Measurements from ENCODE around the gene CDH4. TPM values are rescaled to one million over a fixed set of nuclear protein-coding genes. Genes with fewer than 3 reads are reported as not detected.

CDH4 gene
- total RNA-seq, 1 donor from 2014 or later, result 0.23 TPM

GRCh38 chr20:61659246-61659993 lies 407.4 kb downstream of the CDH4 start:
- Mint-ChIP-seq H3K9me3 (ENCODE audit: unreplicated experiment) (no peaks in the 10 kb centered on the region), H3K27me3 (ENCODE audit: unreplicated experiment) (peaks cover 5% of the 10 kb centered on the region), H3K4me3 (ENCODE audit: unreplicated experiment) (no peak overlapping the region), H3K27ac (ENCODE audit: unreplicated experiment) (peak overlapping the region; percentile 26), H3K4me1 (ENCODE audit: unreplicated experiment) (peaks cover 4% of the 10 kb centered on the region), H3K36me3 (ENCODE audit: low read depth, unreplicated experiment) (no peaks in the 10 kb centered on the region)
- no peak for DNase-seq (ENCODE audit: low spot score)
- no peak for TF ChIP-seq CTCF (IDR thresholded peaks at IDR 0.05; ENCODE audit: unreplicated experiment)

GRCh38 chr20:61659994-61660346 lies 407.9 kb downstream of the CDH4 start:
- no peak for DNase-seq (ENCODE audit: low spot score)
- Mint-ChIP-seq H3K9me3 (ENCODE audit: unreplicated experiment) (no peaks in the 10 kb centered on the region), H3K4me3 (ENCODE audit: unreplicated experiment) (no peak overlapping the region), H3K36me3 (ENCODE audit: low read depth, unreplicated experiment) (no peaks in the 10 kb centered on the region), H3K27me3 (ENCODE audit: unreplicated experiment) (peaks cover 5% of the 10 kb centered on the region), H3K27ac (ENCODE audit: unreplicated experiment) (no peak overlapping the region), H3K4me1 (ENCODE audit: unreplicated experiment) (peaks cover 4% of the 10 kb centered on the region)
- TF ChIP-seq CTCF (IDR thresholded peaks at IDR 0.05; ENCODE audit: unreplicated experiment), result no peak

- Mint-ChIP-seq H3K27me3 (ENCODE audit: unreplicated experiment) (peaks cover 5% of the 10 kb centered on the region), H3K4me3 (ENCODE audit: unreplicated experiment) (no peak overlapping the region), H3K36me3 (ENCODE audit: low read depth, unreplicated experiment) (no peaks in the 10 kb centered on the region), H3K9me3 (ENCODE audit: unreplicated experiment) (no peaks in the 10 kb centered on the region), H3K27ac (ENCODE audit: unreplicated experiment) (no peak overlapping the region), H3K4me1 (ENCODE audit: unreplicated experiment) (peaks cover 4% of the 10 kb centered on the region)
- TF ChIP-seq CTCF (IDR thresholded peaks at IDR 0.05; ENCODE audit: unreplicated experiment), result no peak
- no peak for DNase-seq (ENCODE audit: low spot score)
Measured at GRCh38 chr20:61660559-61660958, 408.5 kb downstream of the CDH4 start.

- Mint-ChIP-seq H3K27ac (ENCODE audit: unreplicated experiment) (no peak overlapping the region), H3K27me3 (ENCODE audit: unreplicated experiment) (peaks cover 3% of the 10 kb centered on the region), H3K36me3 (ENCODE audit: low read depth, unreplicated experiment) (no peaks in the 10 kb centered on the region), H3K9me3 (ENCODE audit: unreplicated experiment) (no peaks in the 10 kb centered on the region), H3K4me1 (ENCODE audit: unreplicated experiment) (peaks cover 4% of the 10 kb centered on the region), H3K4me3 (ENCODE audit: unreplicated experiment) (no peak overlapping the region)
- DNase-seq (ENCODE audit: low spot score), result no peak
- TF ChIP-seq CTCF (IDR thresholded peaks at IDR 0.05; ENCODE audit: unreplicated experiment), result no peak
Measured at GRCh38 chr20:61661025-61661424, 409.0 kb downstream of the CDH4 start.

- H3K4me3 Mint-ChIP-seq (ENCODE audit: unreplicated experiment), result no peak overlapping the region
- no peak overlapping the region for H3K27ac Mint-ChIP-seq (ENCODE audit: unreplicated experiment)
- peaks cover 3% of the 10 kb centered on the region for H3K27me3 Mint-ChIP-seq (ENCODE audit: unreplicated experiment)
- no peak for TF ChIP-seq CTCF (IDR thresholded peaks at IDR 0.05; ENCODE audit: unreplicated experiment)
- H3K4me1 Mint-ChIP-seq (ENCODE audit: unreplicated experiment), result peaks cover 6% of the 10 kb centered on the region
- DNase-seq (ENCODE audit: low spot score), result no peak
- H3K36me3 Mint-ChIP-seq (ENCODE audit: low read depth, unreplicated experiment), result no peaks in the 10 kb centered on the region
- H3K9me3 Mint-ChIP-seq (ENCODE audit: unreplicated experiment), result no peaks in the 10 kb centered on the region
Measured at GRCh38 chr20:61661583-61661982, 409.5 kb downstream of the CDH4 start.

Measured in endothelial cell (in vitro differentiated cells).